ENCODE results near the gene TMEM266.
"Not testable (repeated sequence)": the region's sequence is repeated elsewhere in the genome, so short reads cannot be mapped to it uniquely, and the experiment has no call there.

- TF ChIP-seq CTCF, POLR2AphosphoS5, POLR2A (IDR thresholded peaks at IDR 0.05): not testable (repeated sequence)
These were observed 5.6 kb upstream of the TMEM266 start for GRCh38 chr15:76054201-76054600.

Data from sigmoid colon (tissue), 4 donors.